HepG2 (cell line): ENCODE measurements around the gene CSNK1D. TPM values are rescaled to one million over a fixed set of nuclear protein-coding genes. Genes with fewer than 3 reads are reported as not detected.

Experiments
- CAMTA2 ChIP-seq: sonication (generic); formaldehyde crosslinking; IDR thresholded peaks from 2 replicates; pipeline ENCODE4 v1.4.0; 2020; ENCODE audit warnings: mild to moderate bottlenecking, missing genetic modification reagents, borderline replicate concordance
- DNMT3B ChIP-seq: conservative IDR thresholded peaks from 2 replicates; pipeline ENCODE4 v1.6.1; 2016; ENCODE audit warnings: missing biosample characterization, control low read depth
- GLI4 ChIP-seq: sonication (generic); formaldehyde crosslinking; IDR thresholded peaks from 2 replicates; pipeline ENCODE4 v1.5.1; 2020; ENCODE audit warnings: missing genetic modification reagents, mild to moderate bottlenecking, moderate library complexity, borderline replicate concordance
- HNRNPL ChIP-seq: fragments of 200-400 bp; formaldehyde crosslinking; IDR thresholded peaks from 2 replicates; pipeline ENCODE4 v1.6.1; 2017; ENCODE audit warnings: mild to moderate bottlenecking, low read depth, low read length
- HOXA3 ChIP-seq: sonication (generic); formaldehyde crosslinking; IDR thresholded peaks from 2 replicates; pipeline ENCODE4 v1.5.0; 2020; ENCODE audit warnings: missing genetic modification reagents
- MAFF ChIP-seq: IDR thresholded peaks from 2 replicates; pipeline ENCODE4 v1.6.1; 2011; ENCODE audit warnings: low read depth, low read length, improper control_type of control experiment
- NR2C2 ChIP-seq: sonication (generic); formaldehyde crosslinking; IDR thresholded peaks from 2 replicates; pipeline ENCODE4 v1.4.0; 2020; ENCODE audit warnings: missing genetic modification reagents, mild to moderate bottlenecking, moderate library complexity, borderline replicate concordance
- RBM39 ChIP-seq: fragments of 200-400 bp; formaldehyde crosslinking; IDR thresholded peaks from one replicate; pipeline ENCODE4 v1.6.1; 2018; ENCODE audit warnings: antibody characterized with exemption, mild to moderate bottlenecking, low read depth, low read length; ENCODE audit not compliant: poor library complexity, severe bottlenecking
- SALL2 ChIP-seq: sonication (generic); formaldehyde crosslinking; IDR thresholded peaks from 2 replicates; pipeline ENCODE4 v1.8.1; 2023; ENCODE audit warnings: mild to moderate bottlenecking, missing genetic modification reagents, inconsistent platforms
- SRSF9 ChIP-seq: fragments of 200-400 bp; formaldehyde crosslinking; IDR thresholded peaks from 2 replicates; pipeline ENCODE4 v1.6.1; 2018; ENCODE audit warnings: borderline replicate concordance, mild to moderate bottlenecking, low read depth, low read length; ENCODE audit not compliant: insufficient read depth, poor library complexity, severe bottlenecking
- TFAP4 ChIP-seq: sonication (generic); IDR thresholded peaks from 2 replicates; pipeline ENCODE4 v1.6.1; 2016; ENCODE audit warnings: low read depth, borderline replicate concordance
- YY1 ChIP-seq: IDR thresholded peaks from 2 replicates; pipeline ENCODE4 v1.6.1; 2011; ENCODE audit warnings: low read length, low read depth, moderate library complexity, mild to moderate bottlenecking; ENCODE audit not compliant: insufficient read depth, insufficient replicate concordance
- ZBED4 ChIP-seq: sonication (generic); formaldehyde crosslinking; IDR thresholded peaks from 2 replicates; pipeline ENCODE4 v1.4.0; 2020; ENCODE audit warnings: missing genetic modification reagents, borderline replicate concordance
- ZBTB49 ChIP-seq: sonication (generic); formaldehyde crosslinking; IDR thresholded peaks from 2 replicates; pipeline ENCODE4 v1.4.0; 2020; ENCODE audit warnings: missing genetic modification reagents, borderline replicate concordance
- ZBTB7A ChIP-seq: sonication (generic); formaldehyde crosslinking; IDR thresholded peaks from 2 replicates; pipeline ENCODE4 v1.8.0; 2022; ENCODE audit warnings: mild to moderate bottlenecking, missing genetic modification reagents
- ZFAT ChIP-seq: sonication (generic); formaldehyde crosslinking; conservative IDR thresholded peaks from 2 replicates; pipeline ENCODE4 v1.8.1; 2023; ENCODE audit warnings: missing genetic modification reagents, inconsistent platforms
- ZNF431 ChIP-seq: sonication (generic); formaldehyde crosslinking; IDR thresholded peaks from 2 replicates; pipeline ENCODE4 v1.9.0; 2022; ENCODE audit warnings: missing genetic modification reagents, low read depth, mild to moderate bottlenecking, borderline replicate concordance
- ZNF441 ChIP-seq: sonication (generic); formaldehyde crosslinking; IDR thresholded peaks from 2 replicates; pipeline ENCODE4 v1.7.0; 2021; ENCODE audit warnings: missing genetic modification reagents, borderline replicate concordance
- ZNF510 ChIP-seq: sonication (generic); formaldehyde crosslinking; IDR thresholded peaks from 2 replicates; pipeline ENCODE4 v1.4.0; 2020; ENCODE audit warnings: low read depth, mild to moderate bottlenecking, missing genetic modification reagents
- ZNF543 ChIP-seq: sonication (generic); formaldehyde crosslinking; IDR thresholded peaks from 2 replicates; pipeline ENCODE4 v1.4.0; 2020; ENCODE audit warnings: mild to moderate bottlenecking, missing genetic modification reagents
- ZNF564 ChIP-seq: sonication (generic); formaldehyde crosslinking; IDR thresholded peaks from 2 replicates; pipeline ENCODE4 v1.8.1; 2023; ENCODE audit warnings: mild to moderate bottlenecking, missing genetic modification reagents
- ZNF589 ChIP-seq: sonication (generic); formaldehyde crosslinking; conservative IDR thresholded peaks from 2 replicates; pipeline ENCODE4 v1.8.0; 2022; ENCODE audit warnings: mild to moderate bottlenecking, moderate library complexity, missing genetic modification reagents
- ZSCAN12 ChIP-seq: sonication (generic); formaldehyde crosslinking; IDR thresholded peaks from 2 replicates; pipeline ENCODE4 v1.9.0; 2021; ENCODE audit warnings: mild to moderate bottlenecking, missing genetic modification reagents
- polyA plus RNA-seq, 8 experiments: library from polyadenylated mRNA; depleted of rRNA in 3 of 8; stranded (reverse) in 7 of 8; unstranded in 1 of 8; fragments of >200 nt; fragmentation: Illumina TruSeq in 4 of 8; extraction: Trizol in 4 of 8; gene quantifications; 2 replicates each; pipeline versions ENCODE4 v1.2.1 to v1.2.3, GENCODE V29; 2011 to 2016; ENCODE audit warnings: low read depth in 4 of 8, missing spikeins in 1 of 8, mixed read lengths in 1 of 8; ENCODE audit not compliant: insufficient read depth in 1 of 8
- total RNA-seq, 5 experiments: library from RNA; depleted of rRNA; stranded (reverse); fragments of >200 nt; fragmentation: Illumina TruSeq; extraction: Trizol; gene quantifications; 2 replicates each; pipeline ENCODE4 v1.2.3, GENCODE V29; 2016; ENCODE audit warnings: low read depth in 1 of 5

The CSNK1D gene
- total and polyA plus RNA-seq, 2 of the 13 experiments (the other 11 are each of a cell fraction or from before 2014, with no cell fraction given): 31.5 to 128 TPM

GRCh38 chr17:82239926-82240505 lies 33.5 kb downstream of the CSNK1D start (continued):
- TF ChIP-seq YY1 (peak; percentile 10), ZSCAN12 (CRISPR knock-in tag) (no peak), GLI4 (no peak), MAFF (no peak), ZBTB7A (CRISPR knock-in tag) (peak; percentile 47; the same call in 1 of the 2 replicates), SALL2 (CRISPR knock-in tag) (peak; percentile 70), RBM39 (peak; percentile 57), TFAP4 (peak; percentile 94), ZNF441 (CRISPR knock-in tag) (peak; percentile 82; the same call in 1 of the 2 replicates), DNMT3B (CRISPR knock-in tag) (no peak), SRSF9 (no peak), ZNF589 (CRISPR knock-in tag) (peak; percentile 0), ZFAT (CRISPR knock-in tag) (no peak), ZNF510 (CRISPR knock-in tag) (0 out of 2 replicates have a peak, but pooled peaks have one; percentile 25), HOXA3 (peak; percentile 69), ZNF431 (CRISPR knock-in tag) (no peak), ZNF543 (CRISPR knock-in tag) (no peak), HNRNPL (peak; percentile 99), ZBED4 (CRISPR knock-in tag) (peak; percentile 64; the same call in 1 of the 2 replicates), ZBTB49 (CRISPR knock-in tag) (no peak), ZNF564 (CRISPR knock-in tag) (no peak), CAMTA2 (CRISPR knock-in tag) (no peak), NR2C2 (CRISPR knock-in tag) (peak; percentile 54; the same call in 1 of the 2 replicates)
